ENCODE data around the gene ARHGEF10L.

The ARHGEF10L gene

GRCh38 chr1:17642169-17642568 lies 102.7 kb downstream of the ARHGEF10L start:
- H3K36me3 Mint-ChIP-seq (ENCODE audit: low read depth) = no peaks in the 10 kb centered on the region
- no peak for ATAC-seq
- H3K4me1 Mint-ChIP-seq = no peaks in the 10 kb centered on the region
- no peak overlapping the region for H3K27ac Mint-ChIP-seq
- DNase-seq = no peak
- no peak overlapping the region for H3K4me3 Mint-ChIP-seq
- H3K9me3 Mint-ChIP-seq = no peaks in the 10 kb centered on the region
- peaks cover 6% of the 10 kb centered on the region for H3K27me3 Mint-ChIP-seq

- Mint-ChIP-seq H3K36me3 (ENCODE audit: low read depth) (no peaks in the 10 kb centered on the region), H3K9me3 (no peaks in the 10 kb centered on the region), H3K4me1 (no peaks in the 10 kb centered on the region), H3K27ac (no peak overlapping the region), H3K27me3 (peaks cover 6% of the 10 kb centered on the region), H3K4me3 (no peak overlapping the region)
- DNase-seq (no peak), ATAC-seq (no peak)
Measured at GRCh38 chr1:17642943-17643342, 103.4 kb downstream of the ARHGEF10L start.

GRCh38 chr1:17643861-17644703 lies 104.6 kb downstream of the ARHGEF10L start:
- no peaks in the 10 kb centered on the region for H3K4me1 Mint-ChIP-seq
- no peaks in the 10 kb centered on the region for H3K36me3 Mint-ChIP-seq (ENCODE audit: low read depth)
- no peak overlapping the region for H3K4me3 Mint-ChIP-seq
- no peak overlapping the region for H3K27ac Mint-ChIP-seq
- DNase-seq (no peak), ATAC-seq (no peak)
- H3K9me3 Mint-ChIP-seq = no peaks in the 10 kb centered on the region
- H3K27me3 Mint-ChIP-seq = peaks cover 6% of the 10 kb centered on the region

- Mint-ChIP-seq H3K4me1 (no peaks in the 10 kb centered on the region), H3K9me3 (no peaks in the 10 kb centered on the region), H3K27me3 (peaks cover 6% of the 10 kb centered on the region), H3K36me3 (ENCODE audit: low read depth) (no peaks in the 10 kb centered on the region), H3K27ac (no peak overlapping the region), H3K4me3 (no peak overlapping the region)
- no peak for ATAC-seq
- no peak for DNase-seq
Measured at GRCh38 chr1:17645068-17645911, 105.8 kb downstream of the ARHGEF10L start.

- Mint-ChIP-seq H3K9me3 (no peaks in the 10 kb centered on the region), H3K27me3 (peaks cover 2% of the 10 kb centered on the region), H3K4me3 (no peak overlapping the region), H3K4me1 (no peaks in the 10 kb centered on the region), H3K36me3 (ENCODE audit: low read depth) (no peaks in the 10 kb centered on the region), H3K27ac (no peak overlapping the region)
- DNase-seq (no peak), ATAC-seq (no peak)
Measured at GRCh38 chr1:17646444-17647280, 107.2 kb downstream of the ARHGEF10L start.

GRCh38 chr1:17648457-17649145 lies 109.1 kb downstream of the ARHGEF10L start:
- no peaks in the 10 kb centered on the region for H3K9me3 Mint-ChIP-seq
- H3K4me3 Mint-ChIP-seq = no peak overlapping the region
- no peak overlapping the region for H3K27ac Mint-ChIP-seq
- no peak for DNase-seq
- H3K4me1 Mint-ChIP-seq = no peaks in the 10 kb centered on the region
- H3K36me3 Mint-ChIP-seq (ENCODE audit: low read depth) = no peaks in the 10 kb centered on the region
- H3K27me3 Mint-ChIP-seq = no peaks in the 10 kb centered on the region
- no peak for ATAC-seq

- Mint-ChIP-seq H3K4me1 (no peaks in the 10 kb centered on the region), H3K9me3 (no peaks in the 10 kb centered on the region), H3K27me3 (no peaks in the 10 kb centered on the region), H3K27ac (no peak overlapping the region), H3K36me3 (ENCODE audit: low read depth) (no peaks in the 10 kb centered on the region), H3K4me3 (no peak overlapping the region)
- DNase-seq = no peak
- no peak for ATAC-seq
Measured at GRCh38 chr1:17649371-17650106, 110.0 kb downstream of the ARHGEF10L start.

- no peaks in the 10 kb centered on the region for H3K4me1 Mint-ChIP-seq
- no peak overlapping the region for H3K27ac Mint-ChIP-seq
Measured at GRCh38 chr1:17653276-17653675, 113.8 kb downstream of the ARHGEF10L start.

GRCh38 chr1:17653728-17654351 lies 114.3 kb downstream of the ARHGEF10L start:
- ATAC-seq (no peak), DNase-seq (peak; percentile 30)
- no peaks in the 10 kb centered on the region for H3K27me3 Mint-ChIP-seq
- H3K36me3 Mint-ChIP-seq (ENCODE audit: low read depth) = no peaks in the 10 kb centered on the region
- no peak overlapping the region for H3K4me3 Mint-ChIP-seq
- H3K27ac Mint-ChIP-seq = no peak overlapping the region
- no peaks in the 10 kb centered on the region for H3K9me3 Mint-ChIP-seq
- H3K4me1 Mint-ChIP-seq = no peaks in the 10 kb centered on the region

More at GRCh38 chr1:17653276-17653675, 113.8 kb downstream of the ARHGEF10L start:
- H3K9me3 Mint-ChIP-seq = no peaks in the 10 kb centered on the region
- no peaks in the 10 kb centered on the region for H3K36me3 Mint-ChIP-seq (ENCODE audit: low read depth)
- H3K4me3 Mint-ChIP-seq = no peak overlapping the region
- no peak for ATAC-seq
- no peak for DNase-seq
- no peaks in the 10 kb centered on the region for H3K27me3 Mint-ChIP-seq

GRCh38 chr1:17654519-17654918 lies 115.0 kb downstream of the ARHGEF10L start:
- Mint-ChIP-seq H3K4me3 (no peak overlapping the region), H3K27ac (no peak overlapping the region), H3K27me3 (no peaks in the 10 kb centered on the region), H3K36me3 (ENCODE audit: low read depth) (no peaks in the 10 kb centered on the region), H3K9me3 (no peaks in the 10 kb centered on the region), H3K4me1 (no peaks in the 10 kb centered on the region)
- ATAC-seq = no peak
- DNase-seq = no peak

GRCh38 chr1:17655169-17655568 lies 115.7 kb downstream of the ARHGEF10L start:
- Mint-ChIP-seq H3K4me3 (no peak overlapping the region), H3K4me1 (no peaks in the 10 kb centered on the region), H3K9me3 (no peaks in the 10 kb centered on the region), H3K27me3 (no peaks in the 10 kb centered on the region), H3K27ac (no peak overlapping the region), H3K36me3 (ENCODE audit: low read depth) (no peaks in the 10 kb centered on the region)
- no peak for ATAC-seq
- no peak for DNase-seq

- H3K27ac Mint-ChIP-seq = no peak overlapping the region
- no peaks in the 10 kb centered on the region for H3K36me3 Mint-ChIP-seq (ENCODE audit: low read depth)
- DNase-seq (no peak), ATAC-seq (no peak)
- no peak overlapping the region for H3K4me3 Mint-ChIP-seq
- H3K9me3 Mint-ChIP-seq = no peaks in the 10 kb centered on the region
- H3K4me1 Mint-ChIP-seq = no peaks in the 10 kb centered on the region
- no peaks in the 10 kb centered on the region for H3K27me3 Mint-ChIP-seq
Measured at GRCh38 chr1:17655922-17656321, 116.4 kb downstream of the ARHGEF10L start.

GRCh38 chr1:17657436-17657835 lies 117.9 kb downstream of the ARHGEF10L start:
- DNase-seq (no peak), ATAC-seq (no peak)
- Mint-ChIP-seq H3K27ac (no peak overlapping the region), H3K27me3 (no peaks in the 10 kb centered on the region), H3K9me3 (no peaks in the 10 kb centered on the region), H3K4me1 (no peaks in the 10 kb centered on the region), H3K4me3 (no peak overlapping the region), H3K36me3 (ENCODE audit: low read depth) (no peaks in the 10 kb centered on the region)

Data from activated naive CD8-positive, alpha-beta T cell treated with anti-CD3 and anti-CD28 coated beads, Interleukin-2, amount 50 U/mL, for 24 hours (primary cell).